ENCODE measurements around the gene ECHS1. TPM values are rescaled to one million over a fixed set of nuclear protein-coding genes. Genes with fewer than 3 reads are reported as not detected.

ECHS1 gene
- total RNA-seq, 1 donor from 2014 or later, result 127 TPM

- no peaks in the 10 kb centered on the region for H3K27me3 ChIP-seq (ENCODE audit: control insufficient read depth, insufficient read depth, low read length)
- no peak for TF ChIP-seq CTCF (IDR thresholded peaks at IDR 0.05; ENCODE audit: insufficient read depth, low read length, poor library complexity, severe bottlenecking)
- H3K36me3 ChIP-seq (ENCODE audit: control insufficient read depth, insufficient read depth, low read length), result no peaks in the 10 kb centered on the region
- no peak for DNase-seq (ENCODE audit: low read depth)
- no peak overlapping the region for H3K4me3 ChIP-seq (ENCODE audit: low read depth, low read length)
Measured at GRCh38 chr10:133358925-133359310, 14.2 kb downstream of the ECHS1 start.

GRCh38 chr10:133358162-133358924, 14.8 kb downstream of the ECHS1 start:
- no peak for TF ChIP-seq CTCF (IDR thresholded peaks at IDR 0.05; ENCODE audit: insufficient read depth, low read length, poor library complexity, severe bottlenecking)
- Histone ChIP-seq H3K36me3 (ENCODE audit: control insufficient read depth, insufficient read depth, low read length) (no peaks in the 10 kb centered on the region), H3K27me3 (ENCODE audit: control insufficient read depth, insufficient read depth, low read length) (no peaks in the 10 kb centered on the region), H3K4me3 (ENCODE audit: low read depth, low read length) (no peak overlapping the region)
- no peak for DNase-seq (ENCODE audit: low read depth)

- no peak for TF ChIP-seq CTCF (IDR thresholded peaks at IDR 0.05; ENCODE audit: insufficient read depth, low read length, poor library complexity, severe bottlenecking)
- no peak for DNase-seq (ENCODE audit: low read depth)
Measured at GRCh38 chr10:133357285-133358161, 15.6 kb downstream of the ECHS1 start, which contains the start of gene FUOM. Gene FUOM, minus strand, starts transcription at chr10:133358019. Its CDS starts 12 bp downstream, at chr10:133358007.

DNA sequence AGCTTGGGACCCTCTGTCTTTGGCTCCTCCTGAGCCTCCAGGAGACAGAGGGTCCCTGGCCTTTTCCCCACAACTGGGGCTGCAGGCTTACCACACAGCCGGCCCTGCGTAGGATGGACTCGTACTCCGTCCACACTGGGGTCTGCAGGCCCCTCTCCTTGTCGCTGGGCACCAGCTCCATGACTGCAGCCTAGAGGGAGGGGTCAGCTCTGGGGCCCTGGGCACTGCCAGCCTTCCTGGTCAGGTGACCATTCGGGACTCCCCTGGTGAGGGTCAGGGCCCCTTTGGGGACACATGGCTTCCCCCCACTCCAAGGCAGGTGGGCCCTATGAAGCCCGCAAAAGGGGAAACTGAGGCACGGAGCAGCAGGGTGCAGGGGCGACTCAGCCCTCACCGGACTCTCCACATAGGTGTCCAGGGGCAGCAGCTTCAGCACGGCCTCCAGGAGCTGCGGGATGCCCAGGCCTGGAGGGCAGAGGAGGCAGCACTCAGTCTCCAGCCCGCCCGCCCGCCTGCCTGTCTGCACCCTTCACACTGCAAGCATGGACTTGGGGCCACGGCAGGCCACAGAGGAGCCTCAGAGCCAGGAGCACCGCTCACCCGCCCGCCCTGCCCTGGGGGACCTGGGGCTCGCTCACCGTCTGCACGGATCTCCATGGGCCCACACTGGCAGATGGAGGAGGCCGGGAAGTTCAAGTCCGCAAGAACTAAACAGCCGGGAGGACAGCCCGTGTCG, 16.4 kb downstream of the ECHS1 start:
- H3K4me3 ChIP-seq (ENCODE audit: low read depth, low read length), result peak overlapping the region; percentile 62
- no peaks in the 10 kb centered on the region for H3K27me3 ChIP-seq (ENCODE audit: control insufficient read depth, insufficient read depth, low read length)
- no peak for TF ChIP-seq CTCF (IDR thresholded peaks at IDR 0.05; ENCODE audit: insufficient read depth, low read length, poor library complexity, severe bottlenecking)
- DNase-seq (ENCODE audit: low read depth), result no peak
- no peaks in the 10 kb centered on the region for H3K36me3 ChIP-seq (ENCODE audit: control insufficient read depth, insufficient read depth, low read length)

More at GRCh38 chr10:133357285-133358161, 15.6 kb downstream of the ECHS1 start, which contains the start of gene FUOM:
- Histone ChIP-seq H3K4me3 (ENCODE audit: low read depth, low read length) (peak within 1 kb of the TSS; percentile 62), H3K36me3 (ENCODE audit: control insufficient read depth, insufficient read depth, low read length) (no peaks in the 10 kb centered on the region), H3K27me3 (ENCODE audit: control insufficient read depth, insufficient read depth, low read length) (no peaks in the 10 kb centered on the region)

DNA sequence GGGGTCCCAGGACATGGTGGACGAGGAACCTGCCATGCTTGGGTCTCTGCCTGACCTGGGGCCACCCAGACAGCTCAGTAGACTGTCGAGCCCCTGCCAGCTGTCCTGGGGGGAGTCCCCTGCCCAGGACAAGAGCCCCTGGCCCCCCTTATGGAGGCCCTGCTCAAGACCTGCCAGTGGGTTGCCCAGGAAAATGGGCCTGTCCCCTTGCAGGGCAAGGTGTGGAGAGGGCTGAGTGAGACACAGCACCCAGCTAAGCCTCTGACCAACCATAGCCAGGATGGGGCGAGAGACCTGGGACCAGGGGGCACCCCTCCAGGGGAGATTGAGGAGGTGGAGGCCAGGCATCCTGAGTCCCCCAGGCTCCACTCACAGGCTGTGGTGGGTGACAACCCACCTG, 17.2 kb downstream of the ECHS1 start:
- TF ChIP-seq CTCF (IDR thresholded peaks at IDR 0.05; ENCODE audit: insufficient read depth, low read length, poor library complexity, severe bottlenecking), result no peak
- Histone ChIP-seq H3K4me3 (ENCODE audit: low read depth, low read length) (no peak overlapping the region), H3K36me3 (ENCODE audit: control insufficient read depth, insufficient read depth, low read length) (no peaks in the 10 kb centered on the region), H3K27me3 (ENCODE audit: control insufficient read depth, insufficient read depth, low read length) (peaks cover under 1% of the 10 kb centered on the region)
- DNase-seq (ENCODE audit: low read depth), result no peak

Measured in kidney epithelial cell (primary cell).